Keratinocyte (primary cell): ENCODE measurements around the gene GNB1L. TPM values are rescaled to one million over a fixed set of nuclear protein-coding genes. Genes with fewer than 3 reads are reported as not detected.

Source experiments
- DNase-seq: peaks from one replicate; pipeline ENCODE4 v3.0.0-alpha.2; 2011; ENCODE audit warnings: low read depth, missing footprints, low spot score
- FAIRE-seq: peaks from 2 replicates; lab custom pipeline; 2011; peaks lifted over from hg19 to GRCh38; lab: Jason Lieb, UNC
- H2AFZ ChIP-seq: 2 replicates; pipeline ENCODE4 v1.6.0; 2012; ENCODE audit warnings: low read length, control low read depth, inconsistent platforms; ENCODE audit not compliant: control insufficient read depth
- H3K27ac ChIP-seq: 2 replicates; pipeline ENCODE4 v1.5.1; 2011; ENCODE audit warnings: low read length; ENCODE audit not compliant: control insufficient read depth, insufficient read depth
- H3K27me3 ChIP-seq: 3 replicates; pipeline ENCODE4 v1.6.0; 2011; ENCODE audit warnings: low read length; ENCODE audit not compliant: control insufficient read depth, insufficient read depth; ENCODE audit errors: extremely low read depth
- H3K36me3 ChIP-seq, 2 experiments: 2 replicates in 1 of 2; 3 replicates in 1 of 2; pipeline ENCODE4 v1.5.1; 2011; ENCODE audit warnings: low read length in 2 of 2, mild to moderate bottlenecking in 1 of 2; ENCODE audit not compliant: control insufficient read depth in 2 of 2, insufficient read depth in 2 of 2; ENCODE audit errors: extremely low read depth in 1 of 2
- H3K4me1 ChIP-seq: 3 replicates; pipeline ENCODE4 v1.5.1; 2011; ENCODE audit warnings: low read length; ENCODE audit not compliant: control insufficient read depth, insufficient read depth; ENCODE audit errors: extremely low read depth
- H3K4me2 ChIP-seq: 3 replicates; pipeline ENCODE4 v1.6.0; 2011; ENCODE audit warnings: low read depth, low read length; ENCODE audit not compliant: control insufficient read depth, insufficient read depth; ENCODE audit errors: extremely low read depth
- H3K4me3 ChIP-seq, 3 experiments: fragments of 200-600 bp in 1 of 3; sonication (generic) in 1 of 3; 2 replicates in 2 of 3; 3 replicates in 1 of 3; pipeline ENCODE4 v1.5.1; 2011 to 2016; ENCODE audit warnings: low read length in 3 of 3, mild to moderate bottlenecking in 3 of 3, control low read depth in 2 of 3, inconsistent platforms in 1 of 3, low read depth in 1 of 3, mixed read lengths in 1 of 3, mixed run types in 1 of 3, moderate library complexity in 1 of 3; ENCODE audit not compliant: control insufficient read depth in 2 of 3, insufficient read depth in 2 of 3; ENCODE audit errors: extremely low read depth in 1 of 3
- H3K79me2 ChIP-seq: 2 replicates; pipeline ENCODE4 v1.6.0; 2012; ENCODE audit warnings: low read length; ENCODE audit not compliant: control insufficient read depth, insufficient read depth
- H3K9ac ChIP-seq: 3 replicates; pipeline ENCODE4 v1.6.0; 2011; ENCODE audit warnings: low read length; ENCODE audit not compliant: control insufficient read depth, insufficient read depth; ENCODE audit errors: extremely low read depth
- H3K9me1 ChIP-seq: 3 replicates; pipeline ENCODE4 v1.6.0; 2011; ENCODE audit warnings: low read length; ENCODE audit not compliant: control insufficient read depth, insufficient read depth; ENCODE audit errors: extremely low read depth
- H3K9me3 ChIP-seq: 2 replicates; pipeline ENCODE4 v1.5.1; 2012; ENCODE audit warnings: low read depth, low read length; ENCODE audit not compliant: control insufficient read depth
- H4K20me1 ChIP-seq: 3 replicates; pipeline ENCODE4 v1.6.0; 2011; ENCODE audit warnings: low read length; ENCODE audit not compliant: control insufficient read depth, insufficient read depth; ENCODE audit errors: extremely low read depth
- EZH2 ChIP-seq: IDR thresholded peaks from one replicate; pipeline ENCODE4 v1.6.1; 2012; ENCODE audit warnings: inconsistent platforms, mild to moderate bottlenecking, low read length, moderate library complexity
- dilution Hi-C: fragments of 300-500 bp; cut with MboI; formaldehyde crosslinking; loops from one replicate; pipeline ENCODE4 v1.7.0; 2020; ENCODE audit warnings: low sequenced_read_pairs; ENCODE audit not compliant: extremely low pct_ligation_motif_present
- polyA plus RNA-seq, 5 experiments: library from polyadenylated mRNA; depleted of rRNA in 3 of 5; stranded (reverse) in 3 of 5; stranded (forward) in 1 of 5; unstranded in 1 of 5; fragments of >200 nt; gene quantifications; 1 replicate in 1 of 5; 2 replicates in 3 of 5; 3 replicates in 1 of 5; pipeline versions ENCODE4 v1.2.1 to v1.2.3, GENCODE V29; 2011 to 2012; ENCODE audit warnings: missing spikeins in 2 of 5, low read depth in 1 of 5, low replicate concordance in 1 of 5
- TF ChIP-seq, protein P1 (sequence below), 3 experiments: IDR thresholded peaks in 1 of 3; conservative IDR thresholded peaks in 1 of 3; optimal IDR thresholded peaks in 1 of 3; 2 replicates in 2 of 3; 3 replicates in 1 of 3; pipeline versions ENCODE3 to v1.5.1; 2011; ENCODE audit warnings: low read length in 3 of 3, mild to moderate bottlenecking in 3 of 3, moderate library complexity in 2 of 3, control low read depth in 1 of 3, inconsistent platforms in 1 of 3; ENCODE audit not compliant: insufficient read depth in 2 of 3; ENCODE audit errors: extremely low read depth in 1 of 3

GNB1L gene
- polyA plus RNA-seq, 1 donor (not counting 4 experiments of a cell fraction or from before 2014, with no cell fraction given): 2.0 TPM

GRCh38 chr22:19902245-19902715 lies 47.6 kb upstream of the GNB1L start:
- Histone ChIP-seq H3K9me1 (no peaks in the 10 kb centered on the region), H4K20me1 (no peaks in the 10 kb centered on the region), H3K36me3 (no peaks in the 10 kb centered on the region), H3K79me2 (no peaks in the 10 kb centered on the region), H3K4me3 (no peak overlapping the region), H3K9me3 (no peaks in the 10 kb centered on the region), H2AFZ (no peak overlapping the region), H3K27ac (no peak overlapping the region), H3K27me3 (no peaks in the 10 kb centered on the region), H3K4me1 (no peaks in the 10 kb centered on the region), H3K4me2 (no peak overlapping the region), H3K9ac (no peak overlapping the region)
- FAIRE-seq (no peak), DNase-seq (no peak)
- dilution Hi-C loops: no loop called here
- no peak for TF ChIP-seq EZH2
- TF ChIP-seq, protein P1, sequence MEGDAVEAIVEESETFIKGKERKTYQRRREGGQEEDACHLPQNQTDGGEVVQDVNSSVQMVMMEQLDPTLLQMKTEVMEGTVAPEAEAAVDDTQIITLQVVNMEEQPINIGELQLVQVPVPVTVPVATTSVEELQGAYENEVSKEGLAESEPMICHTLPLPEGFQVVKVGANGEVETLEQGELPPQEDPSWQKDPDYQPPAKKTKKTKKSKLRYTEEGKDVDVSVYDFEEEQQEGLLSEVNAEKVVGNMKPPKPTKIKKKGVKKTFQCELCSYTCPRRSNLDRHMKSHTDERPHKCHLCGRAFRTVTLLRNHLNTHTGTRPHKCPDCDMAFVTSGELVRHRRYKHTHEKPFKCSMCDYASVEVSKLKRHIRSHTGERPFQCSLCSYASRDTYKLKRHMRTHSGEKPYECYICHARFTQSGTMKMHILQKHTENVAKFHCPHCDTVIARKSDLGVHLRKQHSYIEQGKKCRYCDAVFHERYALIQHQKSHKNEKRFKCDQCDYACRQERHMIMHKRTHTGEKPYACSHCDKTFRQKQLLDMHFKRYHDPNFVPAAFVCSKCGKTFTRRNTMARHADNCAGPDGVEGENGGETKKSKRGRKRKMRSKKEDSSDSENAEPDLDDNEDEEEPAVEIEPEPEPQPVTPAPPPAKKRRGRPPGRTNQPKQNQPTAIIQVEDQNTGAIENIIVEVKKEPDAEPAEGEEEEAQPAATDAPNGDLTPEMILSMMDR (optimal IDR thresholded peaks at IDR 0.05 in 1 of 3, IDR thresholded peaks at IDR 0.05 in 1 of 3, conservative IDR thresholded peaks at IDR 0.05 in 1 of 3; ENCODE audit: extremely low read depth in 1 of 3, insufficient read depth in 2 of 3, low read length in 3 of 3): no peak

DNA sequence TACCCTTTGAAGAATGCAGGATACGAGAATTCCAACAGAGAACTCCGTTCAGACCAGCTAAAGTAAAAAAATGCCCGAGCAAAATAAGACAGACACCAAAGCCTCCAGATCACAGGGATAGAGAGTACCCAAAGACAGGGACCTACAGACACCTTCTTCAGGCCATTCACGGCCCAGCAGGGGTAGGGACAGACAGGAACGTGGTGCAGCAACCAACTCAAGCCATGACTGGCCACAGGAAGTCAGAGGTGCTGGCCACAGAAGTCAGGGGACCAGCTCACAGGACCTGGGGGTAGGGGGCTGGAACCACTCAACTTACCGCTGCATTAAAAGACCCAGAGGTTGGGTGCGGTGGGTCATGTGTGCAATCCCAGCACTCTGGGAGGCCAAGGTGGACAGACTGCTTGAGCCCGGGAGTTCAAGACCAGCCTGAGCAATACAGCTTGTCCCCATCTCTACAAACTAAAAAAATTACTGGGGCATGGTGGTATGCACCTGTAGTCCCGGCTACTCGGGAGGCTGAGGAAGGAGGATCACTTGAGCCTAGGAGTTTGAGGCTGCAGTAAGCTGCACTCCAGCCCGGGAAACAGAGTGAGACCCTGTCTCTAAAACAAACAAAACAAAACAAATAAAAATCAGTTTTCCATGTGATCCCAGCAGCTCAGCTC lies 47.0 kb upstream of the GNB1L start:
- no peak overlapping the region for H3K4me2 ChIP-seq
- dilution Hi-C loops: no loop called here
- H2AFZ ChIP-seq: no peak overlapping the region
- H3K4me1 ChIP-seq: no peaks in the 10 kb centered on the region
- H3K9ac ChIP-seq: no peak overlapping the region
- FAIRE-seq: no peak
- H3K27me3 ChIP-seq: no peaks in the 10 kb centered on the region
- H4K20me1 ChIP-seq: no peaks in the 10 kb centered on the region
- no peak overlapping the region for H3K27ac ChIP-seq
- peaks cover 0 to 1% of the 10 kb centered on the region in 2 experiments for H3K36me3 ChIP-seq
- H3K9me1 ChIP-seq: no peaks in the 10 kb centered on the region
- H3K9me3 ChIP-seq: no peaks in the 10 kb centered on the region
- no peak overlapping the region for H3K4me3 ChIP-seq
- H3K79me2 ChIP-seq: no peaks in the 10 kb centered on the region
- DNase-seq: no peak
- TF ChIP-seq EZH2: no peak
- TF ChIP-seq, protein P1 (optimal IDR thresholded peaks at IDR 0.05 in 1 of 3, IDR thresholded peaks at IDR 0.05 in 1 of 3, conservative IDR thresholded peaks at IDR 0.05 in 1 of 3; ENCODE audit: extremely low read depth in 1 of 3, insufficient read depth in 2 of 3, low read length in 3 of 3): no peak
